Fibroblast of mammary gland (primary cell): ENCODE results near the gene AXL.

Source experiments
- DNase-seq: peaks from one replicate; pipeline ENCODE4 v3.0.0-alpha.2; 2010; ENCODE audit warnings: low read depth
- H3K4me3 ChIP-seq: 2 replicates; pipeline ENCODE4 v1.5.1; 2011; ENCODE audit warnings: low read depth, mild to moderate bottlenecking, low read length, moderate library complexity; ENCODE audit not compliant: control insufficient read depth
- TF ChIP-seq, protein P1 (sequence below): conservative IDR thresholded peaks from 2 replicates; pipeline ENCODE4 v1.5.1; 2011; ENCODE audit warnings: low read depth, low read length, inconsistent platforms; ENCODE audit not compliant: control insufficient read depth, insufficient read depth

Gene AXL

DNA sequence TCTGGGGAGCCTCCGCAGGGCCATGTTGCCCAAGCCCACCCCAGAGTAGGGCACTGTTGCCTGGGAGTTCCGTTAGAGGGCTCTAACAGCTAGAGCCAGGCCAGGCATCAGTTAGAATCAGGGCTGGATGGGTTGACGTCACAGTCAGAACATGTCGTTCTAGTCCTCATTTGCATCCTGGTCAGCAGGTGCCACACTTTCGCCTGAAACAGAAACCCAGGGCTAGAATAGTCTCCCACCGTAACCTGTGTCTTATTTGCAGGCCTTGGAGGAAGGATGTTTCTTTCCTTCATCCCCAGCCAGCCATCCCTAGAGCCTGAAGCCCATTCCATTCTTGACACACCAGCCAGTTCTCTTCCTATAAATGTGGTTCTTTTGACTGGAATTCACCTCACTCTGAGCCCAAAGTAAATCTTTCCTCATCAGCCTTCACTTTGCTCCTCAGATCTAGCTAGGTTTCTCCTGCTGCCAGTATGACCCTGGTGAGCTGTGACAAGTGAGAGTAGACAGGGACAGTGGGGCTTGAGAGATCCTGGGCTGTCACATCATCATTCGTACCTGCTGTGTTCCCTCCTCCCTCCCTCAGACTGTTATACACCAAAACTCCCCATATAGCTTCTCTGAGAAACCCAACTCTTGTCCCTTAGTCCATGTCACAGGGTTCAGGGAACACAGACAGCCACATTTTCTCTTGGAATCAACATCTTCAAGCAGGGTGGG is 78.8 kb downstream of the AXL start:
- TF ChIP-seq, protein P1, sequence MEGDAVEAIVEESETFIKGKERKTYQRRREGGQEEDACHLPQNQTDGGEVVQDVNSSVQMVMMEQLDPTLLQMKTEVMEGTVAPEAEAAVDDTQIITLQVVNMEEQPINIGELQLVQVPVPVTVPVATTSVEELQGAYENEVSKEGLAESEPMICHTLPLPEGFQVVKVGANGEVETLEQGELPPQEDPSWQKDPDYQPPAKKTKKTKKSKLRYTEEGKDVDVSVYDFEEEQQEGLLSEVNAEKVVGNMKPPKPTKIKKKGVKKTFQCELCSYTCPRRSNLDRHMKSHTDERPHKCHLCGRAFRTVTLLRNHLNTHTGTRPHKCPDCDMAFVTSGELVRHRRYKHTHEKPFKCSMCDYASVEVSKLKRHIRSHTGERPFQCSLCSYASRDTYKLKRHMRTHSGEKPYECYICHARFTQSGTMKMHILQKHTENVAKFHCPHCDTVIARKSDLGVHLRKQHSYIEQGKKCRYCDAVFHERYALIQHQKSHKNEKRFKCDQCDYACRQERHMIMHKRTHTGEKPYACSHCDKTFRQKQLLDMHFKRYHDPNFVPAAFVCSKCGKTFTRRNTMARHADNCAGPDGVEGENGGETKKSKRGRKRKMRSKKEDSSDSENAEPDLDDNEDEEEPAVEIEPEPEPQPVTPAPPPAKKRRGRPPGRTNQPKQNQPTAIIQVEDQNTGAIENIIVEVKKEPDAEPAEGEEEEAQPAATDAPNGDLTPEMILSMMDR, result no peak
- no peak for DNase-seq
- H3K4me3 ChIP-seq, result no peak overlapping the region

DNA sequence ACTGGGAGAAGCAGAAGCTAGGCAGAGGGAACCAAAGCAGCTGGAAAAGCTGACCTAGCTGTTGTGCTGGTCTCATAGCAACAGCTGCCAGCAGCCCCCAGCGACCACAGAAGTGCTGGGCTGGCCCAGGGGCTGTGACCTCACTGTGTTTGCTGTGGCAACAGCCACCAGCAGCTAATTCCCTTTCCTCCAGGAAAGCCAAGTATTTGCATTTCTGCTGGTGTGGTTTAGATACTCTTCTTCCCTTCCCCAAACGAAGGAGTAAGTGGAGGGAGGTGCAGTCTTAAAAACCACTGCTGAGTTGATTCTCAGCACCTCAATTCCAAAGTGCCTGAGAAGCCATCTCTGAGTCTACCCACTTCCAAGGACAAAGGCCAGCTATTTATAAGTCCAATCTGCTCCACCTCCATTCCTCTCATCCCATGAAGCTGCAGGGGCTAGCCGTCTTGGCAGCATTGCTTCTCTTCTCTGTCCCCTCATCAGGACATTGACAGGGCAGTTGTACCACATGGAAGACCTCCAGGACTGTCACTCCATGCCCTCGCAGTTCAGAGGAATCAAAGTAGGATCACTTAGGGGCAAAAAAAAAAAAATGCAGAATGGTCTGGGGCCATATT is 79.4 kb downstream of the AXL start:
- H3K4me3 ChIP-seq, result no peak overlapping the region
- peak; percentile 77 for DNase-seq
- TF ChIP-seq, protein P1, result no peak

- no peak for DNase-seq
- no peak overlapping the region for H3K4me3 ChIP-seq
- TF ChIP-seq, protein P1, result no peak
These were observed 80.2 kb downstream of the AXL start for GRCh38 chr19:41299046-41299754.

DNA sequence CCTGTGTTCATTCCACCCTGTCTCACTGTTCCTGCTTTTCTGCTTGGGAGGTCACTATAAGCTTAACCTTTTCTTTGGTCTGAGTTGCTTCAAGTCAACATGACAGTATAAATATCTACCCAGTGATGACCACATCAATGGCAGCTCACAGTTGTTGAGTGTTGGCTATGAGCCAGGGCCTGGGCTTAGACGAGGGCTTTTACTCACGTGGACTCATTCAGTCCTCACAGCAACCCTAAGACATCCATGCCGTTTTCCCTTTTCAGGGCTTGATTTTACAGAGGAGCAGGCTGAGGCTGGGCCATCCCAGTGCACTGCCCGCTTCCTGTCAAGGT is 80.7 kb downstream of the AXL start:
- TF ChIP-seq, protein P1, result no peak
- no peak overlapping the region for H3K4me3 ChIP-seq
- DNase-seq, result peak; percentile 91

DNA sequence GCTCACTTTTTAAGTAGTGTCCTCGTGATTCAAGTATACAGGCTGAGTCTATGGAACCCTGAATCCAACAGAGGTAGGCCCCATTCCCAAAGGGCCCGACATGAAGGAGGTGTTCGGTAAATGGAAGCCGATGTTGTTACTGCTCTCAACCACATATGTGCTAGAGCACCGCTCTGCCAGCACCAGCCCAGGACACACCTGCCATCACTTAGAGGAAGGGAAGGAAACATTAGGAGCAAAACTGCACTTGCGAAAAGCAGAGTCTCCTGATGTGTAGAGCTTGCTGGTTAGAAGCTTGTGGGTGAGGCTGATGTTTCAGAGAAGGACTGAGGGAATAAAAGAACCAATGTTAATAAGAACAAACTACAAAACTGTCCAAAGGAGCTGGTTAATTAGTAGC is 81.5 kb downstream of the AXL start:
- DNase-seq, result no peak
- TF ChIP-seq, protein P1, result no peak
- H3K4me3 ChIP-seq, result no peak overlapping the region

DNA sequence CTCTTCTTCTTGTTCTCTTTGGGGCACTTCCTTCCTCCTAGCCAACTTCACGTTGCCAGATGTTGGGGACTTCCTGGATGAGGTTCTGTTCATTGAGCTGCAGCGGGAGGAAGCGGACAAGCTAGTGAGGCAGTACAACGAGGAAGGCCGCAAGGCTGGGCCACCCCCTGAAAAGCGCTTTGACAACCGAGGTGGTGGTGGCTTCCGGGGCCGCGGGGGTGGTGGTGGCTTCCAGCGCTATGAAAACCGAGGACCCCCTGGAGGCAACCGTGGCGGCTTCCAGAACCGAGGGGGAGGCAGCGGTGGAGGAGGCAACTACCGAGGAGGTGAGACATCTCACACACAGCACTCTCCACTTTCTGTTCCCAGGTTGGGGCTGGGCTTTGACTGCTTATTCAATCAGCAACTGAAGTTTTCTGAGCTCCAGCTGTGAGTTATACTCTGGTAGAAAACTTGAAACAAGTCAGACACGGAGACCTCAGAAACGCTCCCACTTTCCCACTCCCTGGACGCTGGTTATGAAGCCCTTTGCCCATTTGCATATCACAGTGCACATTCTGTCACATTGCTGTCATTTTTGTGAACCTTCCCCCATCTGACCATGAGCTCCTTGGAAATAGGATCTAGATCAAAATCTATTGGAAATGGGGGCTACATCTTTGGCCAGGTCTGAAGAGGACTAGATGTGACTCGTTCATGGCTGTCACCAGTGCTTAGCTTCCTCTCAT is 83.8 kb downstream of the AXL start:
- H3K4me3 ChIP-seq, result no peak overlapping the region
- TF ChIP-seq, protein P1, result no peak
- no peak for DNase-seq
